NCI-H69 (cell line): ENCODE results near the gene RNF11.

Experiments
- DNase-seq: peaks from one replicate; lab custom pipeline; 2025; lab: John Stamatoyannopoulos, UW

The RNF11 gene

GRCh38 chr1:51313961-51314777, 78.1 kb downstream of the RNF11 start:
- no peak for DNase-seq

- no peak for DNase-seq
These were observed 78.9 kb downstream of the RNF11 start for GRCh38 chr1:51314974-51315373.

GRCh38 chr1:51316113-51316845, 80.2 kb downstream of the RNF11 start:
- peak; percentile 75 for DNase-seq

GRCh38 chr1:51316846-51317120, 80.7 kb downstream of the RNF11 start:
- DNase-seq, result no peak

- DNase-seq, result no peak
These were observed 81.7 kb downstream of the RNF11 start for GRCh38 chr1:51317798-51318197.

GRCh38 chr1:51320967-51321923, 85.2 kb downstream of the RNF11 start:
- DNase-seq, result no peak

- no peak for DNase-seq
These were observed 85.8 kb downstream of the RNF11 start for GRCh38 chr1:51321924-51322280.

GRCh38 chr1:51322417-51323101, 86.5 kb downstream of the RNF11 start:
- DNase-seq, result no peak
